GM12872 (cell line): ENCODE measurements around the gene FGF19.

Experiments used
- CTCF ChIP-seq: IDR thresholded peaks from 3 replicates; pipeline ENCODE4 v1.5.1; 2011; ENCODE audit warnings: low read depth, mild to moderate bottlenecking, low read length, moderate library complexity; ENCODE audit not compliant: insufficient read depth

Gene FGF19

GRCh38 chr11:69671734-69672465, 31.9 kb downstream of the FGF19 start:
- TF ChIP-seq CTCF, result no peak

GRCh38 chr11:69670158-69670845, 33.5 kb downstream of the FGF19 start:
- TF ChIP-seq CTCF, result peak; percentile 98

- no peak for TF ChIP-seq CTCF
Observed at GRCh38 chr11:69669486-69669885, 34.3 kb downstream of the FGF19 start.

GRCh38 chr11:69667619-69668604, 35.9 kb downstream of the FGF19 start:
- TF ChIP-seq CTCF, result no peak

- TF ChIP-seq CTCF, result no peak
Observed at GRCh38 chr11:69666752-69667536, 36.9 kb downstream of the FGF19 start.

- TF ChIP-seq CTCF, result no peak
Observed at GRCh38 chr11:69666261-69666660, 37.6 kb downstream of the FGF19 start.

- no peak for TF ChIP-seq CTCF
Observed at GRCh38 chr11:69665669-69666068, 38.2 kb downstream of the FGF19 start.
